K562 (cell line): ENCODE data around the gene NAXE. TPM values are rescaled to one million over a fixed set of nuclear protein-coding genes. Genes with fewer than 3 reads are reported as not detected.

Source experiments
- ATAC-seq: fragments of 200-7000 bp; cut with Tn5 transposase; 3 replicates; pipeline ENCODE4 v1.9.1; 2020; ENCODE audit warnings: moderate library complexity
- BruUV-seq: library from RNA; stranded (reverse); fragments of 400-500 nt; replicated peaks from 2 replicates; lab custom pipeline; 2021; lab: Mats Ljungman, UMichigan
- CTCF ChIA-PET: fragments of 300-600 bp; formaldehyde crosslinking; extraction: SDS; loops from one replicate; lab custom pipeline; 2021; ENCODE audit warnings: low intra/inter-chr PET ratio; lab: Yijun Ruan, JAX
- POLR2A ChIA-PET: fragments of 300-600, 350-650 bp; sonication (Branson Sonifier 250); formaldehyde crosslinking; extraction: SDS; loops from one replicate; lab custom pipeline; 2021; ENCODE audit warnings: antibody characterized with exemption, inconsistent platforms; lab: Yijun Ruan, JAX
- DNase-seq, 4 experiments: peaks; one replicate each; pipeline versions ENCODE4 v3.0.0 to v3.0.0-alpha.2; 2011 to 2018; ENCODE audit warnings: low spot score in 3 of 4, mixed read lengths in 3 of 4; ENCODE audit errors: extremely low read depth in 1 of 4
- FAIRE-seq: peaks from 2 replicates; lab custom pipeline; 2011; peaks lifted over from hg19 to GRCh38; lab: Jason Lieb, UNC
- H2AFZ ChIP-seq: 2 replicates; pipeline ENCODE4 v1.6.0; 2011; ENCODE audit warnings: low read depth, low read length, control low read depth, inconsistent platforms
- H3K27ac ChIP-seq: fragments of 200-600 bp; 3 replicates; pipeline ENCODE4 v1.8.0; 2011; ENCODE audit warnings: low read depth, mild to moderate bottlenecking, control low read depth, inconsistent platforms, low read length, moderate library complexity, mixed read lengths; ENCODE audit errors: extremely low read depth
- H3K27me3 ChIP-seq, 2 experiments: fragments of 300-600 bp in 1 of 2; 2 replicates in 1 of 2; 3 replicates in 1 of 2; pipeline versions ENCODE4 v1.6.0 to v1.8.0; 2011; ENCODE audit warnings: inconsistent platforms in 2 of 2, low read length in 2 of 2, mild to moderate bottlenecking in 1 of 2, mixed read lengths in 1 of 2, moderate library complexity in 1 of 2; ENCODE audit not compliant: control insufficient read depth in 2 of 2, insufficient read depth in 2 of 2
- H3K36me3 ChIP-seq: fragments of 300-600 bp; 3 replicates; pipeline ENCODE4 v1.8.0; 2011; ENCODE audit warnings: mild to moderate bottlenecking, low read length, inconsistent platforms; ENCODE audit not compliant: control insufficient read depth, insufficient read depth
- H3K4me1 ChIP-seq, 2 experiments: fragments of 200-600 bp in 1 of 2; replicated peaks in 1 of 2; 2 replicates in 1 of 2; 3 replicates in 1 of 2; pipeline versions ENCODE4 v1.5.1 to v1.8.0; 2011; ENCODE audit warnings: inconsistent platforms in 2 of 2, low read length in 2 of 2, mild to moderate bottlenecking in 1 of 2, mixed read lengths in 1 of 2, moderate library complexity in 1 of 2; ENCODE audit not compliant: control insufficient read depth in 2 of 2, insufficient read depth in 2 of 2
- H3K4me2 ChIP-seq: 2 replicates; pipeline ENCODE4 v1.6.1; 2011; ENCODE audit warnings: low read length, control low read depth, inconsistent platforms, mixed read lengths; ENCODE audit not compliant: insufficient read depth
- H3K4me3 ChIP-seq: fragments of 200-600 bp; sonication (generic), shearing (Covaris generic); 2 replicates; pipeline ENCODE4 v1.5.1; 2016; ENCODE audit warnings: control low read depth, inconsistent platforms
- H3K79me2 ChIP-seq: fragments of 200-600 bp; 3 replicates; pipeline ENCODE4 v1.8.0; 2011; ENCODE audit warnings: low read length, inconsistent platforms; ENCODE audit not compliant: control insufficient read depth, insufficient read depth
- H3K9ac ChIP-seq, 2 experiments: 2 replicates each; pipeline versions ENCODE4 v1.6.0 to v1.6.1; 2011; ENCODE audit warnings: low read depth in 2 of 2, low read length in 2 of 2, control low read depth in 1 of 2, inconsistent platforms in 1 of 2, mild to moderate bottlenecking in 1 of 2, mixed read lengths in 1 of 2; ENCODE audit not compliant: insufficient read depth in 1 of 2
- H3K9me1 ChIP-seq: one replicate; pipeline ENCODE4 v1.6.0; 2011; ENCODE audit warnings: inconsistent platforms, mild to moderate bottlenecking, low read length, moderate library complexity; ENCODE audit not compliant: control insufficient read depth, insufficient read depth
- H3K9me3 ChIP-seq: replicated peaks from 2 replicates; pipeline ENCODE4 v1.5.1; 2011; ENCODE audit warnings: low read depth, low read length, inconsistent platforms; ENCODE audit not compliant: control insufficient read depth, insufficient read depth
- H4K20me1 ChIP-seq: replicated peaks from 2 replicates; pipeline ENCODE4 v1.6.1; 2011; ENCODE audit warnings: low read length, inconsistent platforms, mixed read lengths; ENCODE audit not compliant: control insufficient read depth, insufficient read depth
- BRF2 ChIP-seq: IDR thresholded peaks from 3 replicates; pipeline ENCODE4 v1.6.1; 2011; ENCODE audit warnings: borderline replicate concordance, mild to moderate bottlenecking; ENCODE audit not compliant: insufficient read length, insufficient read depth
- MXI1 ChIP-seq: IDR thresholded peaks from 2 replicates; pipeline ENCODE4 v1.6.1; 2011; ENCODE audit warnings: low read depth, mild to moderate bottlenecking, improper control_type of control experiment, low read length
- PBX2 ChIP-seq, 2 experiments: IDR thresholded peaks in 1 of 2; conservative IDR thresholded peaks in 1 of 2; 2 replicates each; pipeline ENCODE4 v1.6.1; 2016; ENCODE audit warnings: low read depth in 2 of 2, mild to moderate bottlenecking in 1 of 2, missing compliant biosample characterization in 1 of 2, missing genetic modification characterization in 1 of 2, moderate library complexity in 1 of 2
- ZBTB40 ChIP-seq, 2 experiments: fragments of 450-650 bp in 1 of 2; sonication (generic) in 1 of 2; formaldehyde crosslinking in 1 of 2; IDR thresholded peaks; 2 replicates each; pipeline versions ENCODE4 v1.7.1 to v1.9.0; 2016 to 2022; ENCODE audit warnings: inconsistent platforms in 1 of 2, mild to moderate bottlenecking in 1 of 2, missing genetic modification reagents in 1 of 2
- WGBS: fragments of 100-300 bp; shearing (Covaris generic); methylation state at CpG from one replicate; pipeline ENCODE4 v1.1.6; 2016; ENCODE audit warnings: low coverage, mixed read lengths; ENCODE audit not compliant: insufficient coverage; ENCODE audit errors: missing lambda C conversion rate; 5-methylcytosine and 5-hydroxymethylcytosine counted together
- in situ Hi-C: fragments of 300-500 bp; cut with MboI; formaldehyde crosslinking; loops from 4 replicates; pipeline ENCODE4 v1.15.0; 2018; ENCODE audit warnings: inconsistent platforms, mixed read lengths
- intact Hi-C: fragments of 100-400 bp; cut with micrococcal nuclease; formaldehyde crosslinking; loops from 2 replicates; pipeline ENCODE4 v1.14.2; 2022
- polyA plus RNA-seq, 8 experiments: library from polyadenylated mRNA; depleted of rRNA in 4 of 8; stranded (reverse) in 5 of 8; unstranded in 3 of 8; fragments of >200 nt; fragmentation: Nextera tagmentation in 2 of 8; fragmentation: Illumina TruSeq in 1 of 8; extraction: Ambion mirVana in 2 of 8; extraction: Trizol in 1 of 8; gene quantifications; 2 replicates each; pipeline versions ENCODE4 v1.2.1 to v1.2.3, GENCODE V29; 2011 to 2014; ENCODE audit warnings: inconsistent platforms in 1 of 8, missing spikeins in 1 of 8
- total RNA-seq, 7 experiments: library from RNA; depleted of rRNA in 6 of 7; stranded (reverse); fragments of >200 nt in 6 of 7; fragmentation: Illumina TruSeq in 2 of 7; extraction: Trizol in 2 of 7; gene quantifications; 2 replicates each; pipeline versions ENCODE4 v1.2.1 to v1.2.3, GENCODE V29; 2011 to 2021; ENCODE audit warnings: low replicate concordance in 1 of 7

Gene NAXE
- total and polyA plus RNA-seq, 9 of the 15 experiments (the other 6 are each of a cell fraction or from before 2014, with no cell fraction given) = 27.3 to 137 (median 90.0) TPM

- no peak for TF ChIP-seq BRF2
Measured at GRCh38 chr1:156565519-156565918, 26.1 kb upstream of the NAXE start (continued).

- no peaks in the 10 kb centered on the region for H3K9me3 ChIP-seq
- no TSS peak for BruUV-seq
- H3K4me2 ChIP-seq = no peak overlapping the region
- CTCF ChIA-PET = no interaction called here
- peaks cover 4% of the 10 kb centered on the region for H3K9me1 ChIP-seq
- peaks cover 13% of the 10 kb centered on the region; the same call in 2 of the 3 replicates for H3K79me2 ChIP-seq
- in situ Hi-C loops (no loop called here), intact Hi-C loops (no loop called here)
- FAIRE-seq (no peak), ATAC-seq (peak; percentile 23; the same call in 1 of the 3 replicates), DNase-seq (no peak)
- H3K9ac ChIP-seq = no peak overlapping the region
- POLR2A ChIA-PET = interaction anchor here (0.7 to 1.4 kb wide), 4 partner anchors 12 to 69 kb away, joined by 3 to 4 read pairs (median 4); no protein-coding TSS in a partner anchor
- no peak overlapping the region for H2AFZ ChIP-seq
- no peaks in the 10 kb centered on the region; the same call in 1 of the 2 replicates for H4K20me1 ChIP-seq
- no peaks in the 10 kb centered on the region for H3K27me3 ChIP-seq
- no peak overlapping the region for H3K27ac ChIP-seq
- 66% methylated on average over 4 of the region's 4 CpGs for WGBS
- H3K36me3 ChIP-seq = peaks cover 24% of the 10 kb centered on the region
- H3K4me3 ChIP-seq = no peak overlapping the region
- peaks cover 0 to 7% of the 10 kb centered on the region in 2 experiments; a peak in 3 of 5 replicates for H3K4me1 ChIP-seq
- TF ChIP-seq MXI1 (no peak), PBX2 (CRISPR knock-in tag; IDR thresholded peaks at IDR 0.05; ENCODE audit: low read depth) (no peak), PBX2 (tag; conservative IDR thresholded peaks at IDR 0.05; ENCODE audit: low read depth) (0 out of 2 replicates have a peak, but pooled peaks have one; percentile 14), ZBTB40 (IDR thresholded peaks at IDR 0.05) (peak; percentile 47; the same call in 1 of the 2 replicates), ZBTB40 (CRISPR knock-in tag; IDR thresholded peaks at IDR 0.05) (no peak)
Measured at GRCh38 chr1:156566436-156566835, 25.1 kb upstream of the NAXE start.
